Choroid plexus epithelial cell (primary cell): ENCODE data around the gene DHTKD1.

Source experiments
- DNase-seq: peaks from one replicate; pipeline ENCODE4 v3.0.0-alpha.2; 2010; ENCODE audit warnings: low read depth
- H3K4me3 ChIP-seq: 2 replicates; pipeline ENCODE4 v1.5.1; 2011; ENCODE audit warnings: low read depth, mild to moderate bottlenecking, control low read depth, low read length, moderate library complexity
- TF ChIP-seq, protein P1 (sequence below): conservative IDR thresholded peaks from 2 replicates; pipeline ENCODE4 v1.5.1; 2011; ENCODE audit warnings: low read depth, mild to moderate bottlenecking, control low read depth, inconsistent platforms, low read length, moderate library complexity

DHTKD1 gene

DNA sequence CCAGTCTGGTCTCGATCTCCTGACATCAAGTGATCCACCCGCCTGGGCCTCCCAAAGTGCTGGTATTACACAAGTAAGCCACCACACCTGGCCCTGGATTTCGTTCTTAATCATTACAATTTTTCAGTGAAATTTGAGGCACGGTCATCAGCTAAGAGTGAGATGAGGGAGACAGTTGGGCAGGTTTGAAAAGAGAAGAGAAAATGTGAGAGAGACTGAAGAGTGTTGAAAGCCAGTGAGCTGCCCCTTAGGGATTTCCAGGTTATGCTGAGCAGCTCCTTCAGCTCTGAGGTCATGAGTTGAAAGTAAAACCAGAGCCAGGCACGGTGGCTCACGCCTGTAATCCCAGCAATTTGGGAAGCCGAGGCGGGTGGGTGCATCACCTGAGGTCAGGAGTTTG, 20.2 kb upstream of the DHTKD1 start:
- no peak overlapping the region for H3K4me3 ChIP-seq
- TF ChIP-seq, protein P1, sequence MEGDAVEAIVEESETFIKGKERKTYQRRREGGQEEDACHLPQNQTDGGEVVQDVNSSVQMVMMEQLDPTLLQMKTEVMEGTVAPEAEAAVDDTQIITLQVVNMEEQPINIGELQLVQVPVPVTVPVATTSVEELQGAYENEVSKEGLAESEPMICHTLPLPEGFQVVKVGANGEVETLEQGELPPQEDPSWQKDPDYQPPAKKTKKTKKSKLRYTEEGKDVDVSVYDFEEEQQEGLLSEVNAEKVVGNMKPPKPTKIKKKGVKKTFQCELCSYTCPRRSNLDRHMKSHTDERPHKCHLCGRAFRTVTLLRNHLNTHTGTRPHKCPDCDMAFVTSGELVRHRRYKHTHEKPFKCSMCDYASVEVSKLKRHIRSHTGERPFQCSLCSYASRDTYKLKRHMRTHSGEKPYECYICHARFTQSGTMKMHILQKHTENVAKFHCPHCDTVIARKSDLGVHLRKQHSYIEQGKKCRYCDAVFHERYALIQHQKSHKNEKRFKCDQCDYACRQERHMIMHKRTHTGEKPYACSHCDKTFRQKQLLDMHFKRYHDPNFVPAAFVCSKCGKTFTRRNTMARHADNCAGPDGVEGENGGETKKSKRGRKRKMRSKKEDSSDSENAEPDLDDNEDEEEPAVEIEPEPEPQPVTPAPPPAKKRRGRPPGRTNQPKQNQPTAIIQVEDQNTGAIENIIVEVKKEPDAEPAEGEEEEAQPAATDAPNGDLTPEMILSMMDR: no peak
- no peak for DNase-seq

DNA sequence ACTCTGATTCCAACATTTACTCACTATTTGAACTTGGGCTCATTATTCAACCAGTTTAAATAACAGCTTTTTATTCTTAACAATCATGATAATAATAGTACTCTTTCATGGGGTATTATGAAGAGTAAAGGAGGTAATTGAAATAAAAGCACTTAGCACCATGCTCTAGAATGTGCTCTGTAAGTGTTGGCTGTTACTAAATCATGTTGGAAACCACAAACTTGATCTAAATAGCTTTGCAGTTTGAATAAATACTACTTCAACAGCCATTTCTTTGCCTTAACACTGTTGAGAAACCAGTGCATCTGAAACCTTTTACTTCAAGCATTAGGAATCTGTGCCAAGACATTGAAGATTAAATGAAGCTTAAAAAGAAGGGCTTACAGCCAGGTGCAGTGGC, 18.2 kb upstream of the DHTKD1 start:
- TF ChIP-seq, protein P1: no peak
- no peak for DNase-seq
- H3K4me3 ChIP-seq: no peak overlapping the region

DNA sequence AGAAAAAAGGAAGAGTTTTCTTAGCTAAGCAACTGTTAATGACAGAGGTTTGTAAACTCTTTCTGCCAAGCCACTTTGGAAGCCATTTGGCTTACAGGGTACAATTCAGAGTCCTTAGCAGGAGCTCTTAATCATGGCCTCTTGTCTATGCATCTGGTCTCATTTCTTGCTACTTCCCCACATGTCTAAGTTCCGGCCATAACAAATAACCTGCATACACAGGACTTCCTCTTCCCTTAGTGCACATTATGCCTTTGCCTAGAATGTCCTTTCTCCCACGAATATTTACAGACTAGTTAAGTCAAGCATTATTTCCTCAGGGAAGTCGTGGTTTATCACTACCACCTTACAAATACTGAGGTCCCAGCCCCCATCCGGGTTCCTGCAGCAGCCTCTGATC, 17.5 kb upstream of the DHTKD1 start:
- TF ChIP-seq, protein P1: no peak
- no peak for DNase-seq
- no peak overlapping the region for H3K4me3 ChIP-seq

DNA sequence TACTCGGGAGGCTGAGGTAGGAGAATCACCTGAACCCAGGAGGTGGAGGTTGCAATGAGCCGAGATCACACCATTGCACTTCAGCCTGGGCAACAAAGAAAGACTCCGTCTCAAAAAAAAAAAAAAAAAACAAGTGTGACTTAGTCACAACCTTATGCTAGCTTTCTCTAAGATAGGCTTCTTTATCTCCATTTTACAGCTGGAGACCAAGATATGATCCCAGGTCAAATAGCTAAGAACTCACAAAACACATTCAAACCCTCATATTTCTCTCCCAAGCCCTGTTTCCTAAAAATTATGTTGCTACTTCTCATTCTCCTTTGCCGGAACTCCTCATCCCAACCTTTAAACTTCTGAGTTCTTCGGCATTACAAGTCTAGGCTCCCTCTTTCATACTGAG, 13.0 kb upstream of the DHTKD1 start:
- DNase-seq: no peak
- H3K4me3 ChIP-seq: no peak overlapping the region
- TF ChIP-seq, protein P1: no peak

DNA sequence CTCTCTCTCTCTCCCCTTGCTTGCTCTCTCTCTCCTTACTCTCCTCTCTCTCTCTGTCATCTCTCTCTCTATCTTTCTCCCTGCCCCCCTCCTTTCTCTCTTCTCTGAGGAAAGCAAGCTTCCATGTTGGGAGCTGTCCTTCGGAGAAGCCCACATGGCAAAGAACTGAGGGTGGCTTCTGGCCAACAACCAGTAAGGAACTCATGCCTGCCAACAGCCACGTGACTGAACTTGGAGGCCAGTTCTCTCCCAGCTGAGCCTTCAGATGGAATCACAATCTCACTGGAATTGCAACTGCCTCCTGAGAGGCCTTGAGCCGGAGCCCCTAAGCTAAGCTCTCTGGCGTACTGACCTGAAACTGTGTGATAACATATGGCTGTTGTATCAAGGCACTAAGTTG, 12.0 kb upstream of the DHTKD1 start:
- TF ChIP-seq, protein P1: no peak
- no peak overlapping the region for H3K4me3 ChIP-seq
- DNase-seq: no peak

DNA sequence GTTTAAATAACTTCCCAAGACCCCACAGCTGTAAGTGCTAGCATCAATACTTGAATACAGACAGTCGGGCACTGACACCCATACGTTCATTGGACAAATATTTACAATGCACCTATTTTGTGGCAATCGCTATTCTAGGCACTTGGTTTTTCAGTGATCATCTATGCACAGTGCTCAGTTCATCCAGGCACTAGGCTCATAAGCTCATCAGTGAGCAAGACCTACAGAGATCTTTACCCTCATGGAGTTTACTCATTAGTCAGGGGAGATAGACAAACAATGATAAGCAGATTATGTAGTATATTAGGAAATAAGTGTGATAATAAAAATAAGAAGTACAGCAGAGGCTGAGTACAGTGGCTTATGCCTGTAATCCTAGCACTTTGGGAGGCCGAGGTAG, 7.6 kb upstream of the DHTKD1 start:
- TF ChIP-seq, protein P1: no peak
- H3K4me3 ChIP-seq: no peak overlapping the region
- DNase-seq: no peak

DNA sequence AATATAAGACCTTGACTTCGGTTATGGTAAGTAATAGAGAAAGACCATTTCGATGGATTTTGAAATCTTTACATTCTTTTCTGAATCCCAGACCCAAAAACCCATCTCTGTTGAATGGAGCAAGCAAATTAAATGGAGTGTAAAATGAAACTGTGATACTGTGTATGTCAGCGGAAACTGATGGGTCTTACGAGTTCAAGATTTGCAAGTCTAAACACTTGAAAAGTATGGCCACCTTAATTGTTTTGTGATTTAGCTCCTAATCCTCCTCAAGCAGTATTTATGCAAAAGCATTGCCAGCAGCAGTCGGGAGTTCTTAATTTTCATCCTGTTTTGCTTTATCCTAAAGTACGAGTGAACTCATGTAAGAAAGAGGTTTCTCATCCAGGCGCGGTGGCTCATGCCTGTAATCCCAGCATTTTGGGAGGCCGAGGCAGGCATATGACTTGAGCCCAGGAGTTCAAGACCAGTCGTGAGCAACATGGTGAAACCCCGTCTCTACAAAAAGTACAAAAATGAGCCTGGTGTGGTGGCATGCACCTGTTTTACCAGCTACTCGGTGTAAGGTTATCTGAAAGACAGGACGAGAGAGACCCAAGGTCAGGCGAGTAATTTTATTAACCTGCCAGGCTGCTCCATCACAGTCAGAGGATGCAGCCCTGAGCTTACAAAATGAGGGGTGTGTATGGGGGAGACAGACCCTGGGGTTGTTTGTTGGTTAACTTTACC, 5.8 kb upstream of the DHTKD1 start:
- DNase-seq: no peak
- H3K4me3 ChIP-seq: no peak overlapping the region
- TF ChIP-seq, protein P1: no peak
